Prostate gland (tissue), 2 donors: ENCODE results near the gene FSIP1. TPM values are rescaled to one million over a fixed set of nuclear protein-coding genes. Genes with fewer than 3 reads are reported as not detected.

Source experiments
- DNase-seq: peaks from one replicate; pipeline ENCODE4 v3.0.0-alpha.2; 2019; ENCODE audit warnings: low spot score
- H3K27ac ChIP-seq, 2 donors: fragments of 200-600 bp; sonication (generic); 2 replicates each; pipeline ENCODE4 v1.5.1; 2017 to 2019
- H3K27me3 ChIP-seq: fragments of 200-600 bp; sonication (generic); replicated peaks from 2 replicates; pipeline ENCODE4 v1.5.1; 2019; ENCODE audit not compliant: insufficient read depth
- H3K36me3 ChIP-seq, 2 donors: fragments of 200-600 bp; sonication (generic); 1 replicate in 1 of 2; 2 replicates in 1 of 2; pipeline versions ENCODE4 v1.5.1 to v1.8.1; 2017 to 2019
- H3K4me1 ChIP-seq: fragments of 200-600 bp; sonication (generic); replicated peaks from 2 replicates; pipeline ENCODE4 v1.5.1; 2019
- H3K4me3 ChIP-seq, 2 donors: fragments of 200-600 bp; sonication (generic); 2 replicates each; pipeline ENCODE4 v1.5.1; 2017 to 2019
- H3K9me3 ChIP-seq: fragments of 200-600 bp; sonication (generic); 2 replicates; pipeline ENCODE4 v1.5.1; 2017
- CTCF ChIP-seq, 4 experiments: fragments of 200-600 bp in 2 of 4; fragments of 450-650 bp in 2 of 4; sonication (generic) in 2 of 4; IDR thresholded peaks; 1 replicate in 3 of 4; 2 replicates in 1 of 4; pipeline ENCODE4 v1.5.1; 2016 to 2019; ENCODE audit warnings: antibody characterized with exemption in 4 of 4, mild to moderate bottlenecking in 2 of 4, moderate library complexity in 2 of 4
- POLR2A ChIP-seq: fragments of 450-650 bp; IDR thresholded peaks from one replicate; pipeline ENCODE4 v1.6.1; 2016; ENCODE audit warnings: antibody characterized with exemption, mild to moderate bottlenecking
- POLR2AphosphoS5 ChIP-seq: sonication (generic); formaldehyde crosslinking; IDR thresholded peaks from one replicate; pipeline ENCODE4 v1.6.1; 2017; ENCODE audit warnings: antibody characterized with exemption
- WGBS: methylation state at CpG from one replicate; pipeline ENCODE4 v1.1.5; 2018; 5-methylcytosine and 5-hydroxymethylcytosine counted together
- intact Hi-C: fragments of 100-400 bp; cut with DNase I; formaldehyde crosslinking; loops from one replicate; pipeline ENCODE4 v1.14.2; 2022
- total RNA-seq, 2 donors: library from RNA; depleted of rRNA; stranded (reverse); fragments of >200 nt; gene quantifications; one replicate each; pipeline ENCODE4 v1.1.0, GENCODE V29; 2016

The FSIP1 gene
- total RNA-seq, 2 donors from 2014 or later = 1.6 to 2.3 TPM

GRCh38 chr15:39556461-39556860 is 226.2 kb downstream of the FSIP1 start:
- Histone ChIP-seq H3K4me3 (no peak overlapping the region), H3K36me3 (no peaks in the 10 kb centered on the region), H3K27ac (no peak overlapping the region), H3K27me3 (no peaks in the 10 kb centered on the region), H3K9me3 (no peaks in the 10 kb centered on the region), H3K4me1 (peaks cover 12% of the 10 kb centered on the region)
- intact Hi-C loops = loop anchor here (2.0 kb wide), 1 partner anchor 22 kb away; no protein-coding TSS in a partner anchor
- peak; percentile 36 for DNase-seq
- TF ChIP-seq POLR2A (no peak), CTCF (IDR thresholded peaks at IDR 0.05) (no peak), POLR2AphosphoS5 (peak; percentile 33)
- WGBS = 37% methylated on average over 7 of the region's 7 CpGs

- WGBS = 77% methylated on average over 4 of the region's 4 CpGs
- H3K36me3 ChIP-seq = no peaks in the 10 kb centered on the region
- H3K27ac ChIP-seq = no peak overlapping the region
- no peaks in the 10 kb centered on the region for H3K27me3 ChIP-seq
- TF ChIP-seq CTCF (IDR thresholded peaks at IDR 0.05) (no peak), POLR2A (no peak), POLR2AphosphoS5 (no peak)
- peaks cover 12% of the 10 kb centered on the region for H3K4me1 ChIP-seq
- no peaks in the 10 kb centered on the region for H3K9me3 ChIP-seq
- H3K4me3 ChIP-seq = no peak overlapping the region
- intact Hi-C loops = loop anchor here (2.0 kb wide), 1 partner anchor 23 kb away; no protein-coding TSS in a partner anchor
- DNase-seq = no peak
Measured at GRCh38 chr15:39555885-39556284, 226.8 kb downstream of the FSIP1 start.

- Histone ChIP-seq H3K27ac (no peak overlapping the region), H3K4me3 (no peak overlapping the region), H3K36me3 (no peaks in the 10 kb centered on the region), H3K27me3 (no peaks in the 10 kb centered on the region), H3K4me1 (peaks cover 12% of the 10 kb centered on the region), H3K9me3 (no peaks in the 10 kb centered on the region)
- intact Hi-C loops = no loop called here
- no peak for DNase-seq
- no peak for TF ChIP-seq POLR2A
- no peak for TF ChIP-seq CTCF (IDR thresholded peaks at IDR 0.05)
- TF ChIP-seq POLR2AphosphoS5 = no peak
Measured at GRCh38 chr15:39554746-39555387, 227.8 kb downstream of the FSIP1 start.

- no peaks in the 10 kb centered on the region for H3K9me3 ChIP-seq
- peak; percentile 92 for DNase-seq
- no peaks in the 10 kb centered on the region for H3K27me3 ChIP-seq
- WGBS = 15% methylated on average over 2 of the region's 2 CpGs
- no peaks in the 10 kb centered on the region for H3K36me3 ChIP-seq
- intact Hi-C loops = no loop called here
- H3K4me1 ChIP-seq = peaks cover 12% of the 10 kb centered on the region
- H3K27ac ChIP-seq = peak overlapping the region; percentile 65 to 71
- TF ChIP-seq CTCF (IDR thresholded peaks at IDR 0.05) = no peak
- TF ChIP-seq POLR2A = no peak
- TF ChIP-seq POLR2AphosphoS5 = peak; percentile 95
- H3K4me3 ChIP-seq = no peak overlapping the region
Measured at GRCh38 chr15:39553947-39554693, 228.5 kb downstream of the FSIP1 start.
